Inflammatory macrophage treated with lipopolysaccharide for 4 hours (primary cell): ENCODE results near the gene DHX32.
A peak's percentile ranks its signal among the peaks of the same experiment; 100 is the strongest.
"Not testable (repeated sequence)": the region's sequence is repeated elsewhere in the genome, so short reads cannot be mapped to it uniquely, and the experiment has no call there.

Experiments
- DNase-seq: peaks from one replicate; pipeline ENCODE4 v3.0.0-alpha.2; 2020

Gene DHX32, protein sequence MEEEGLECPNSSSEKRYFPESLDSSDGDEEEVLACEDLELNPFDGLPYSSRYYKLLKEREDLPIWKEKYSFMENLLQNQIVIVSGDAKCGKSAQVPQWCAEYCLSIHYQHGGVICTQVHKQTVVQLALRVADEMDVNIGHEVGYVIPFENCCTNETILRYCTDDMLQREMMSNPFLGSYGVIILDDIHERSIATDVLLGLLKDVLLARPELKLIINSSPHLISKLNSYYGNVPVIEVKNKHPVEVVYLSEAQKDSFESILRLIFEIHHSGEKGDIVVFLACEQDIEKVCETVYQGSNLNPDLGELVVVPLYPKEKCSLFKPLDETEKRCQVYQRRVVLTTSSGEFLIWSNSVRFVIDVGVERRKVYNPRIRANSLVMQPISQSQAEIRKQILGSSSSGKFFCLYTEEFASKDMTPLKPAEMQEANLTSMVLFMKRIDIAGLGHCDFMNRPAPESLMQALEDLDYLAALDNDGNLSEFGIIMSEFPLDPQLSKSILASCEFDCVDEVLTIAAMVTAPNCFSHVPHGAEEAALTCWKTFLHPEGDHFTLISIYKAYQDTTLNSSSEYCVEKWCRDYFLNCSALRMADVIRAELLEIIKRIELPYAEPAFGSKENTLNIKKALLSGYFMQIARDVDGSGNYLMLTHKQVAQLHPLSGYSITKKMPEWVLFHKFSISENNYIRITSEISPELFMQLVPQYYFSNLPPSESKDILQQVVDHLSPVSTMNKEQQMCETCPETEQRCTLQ

GRCh38 chr10:125881192-125881591 lies at the start of gene DHX32:
Gene DHX32 (minus strand): TSS chr10:125881292. CDS start chr10:125880824, 468 bp downstream.
- DNase-seq = no peak

DNA sequence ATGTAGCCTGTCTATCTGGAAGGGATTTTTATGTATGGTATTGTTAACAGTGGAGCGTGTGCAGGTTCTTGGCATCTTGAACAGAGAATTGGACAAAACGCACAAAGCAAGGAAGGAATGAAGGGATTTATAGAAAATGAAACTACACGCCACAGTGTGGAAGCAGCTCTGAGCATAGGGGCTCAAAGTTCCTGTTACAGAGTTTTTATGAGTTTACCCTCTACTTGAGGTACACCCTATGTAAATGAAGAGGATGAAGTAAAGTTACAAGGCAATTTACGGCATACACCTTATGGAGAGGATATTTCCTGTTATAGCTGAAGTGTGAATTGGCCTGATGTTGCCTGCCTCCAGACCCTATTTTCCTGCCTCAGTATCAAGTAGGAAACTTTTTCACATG lies 48.5 kb upstream of the DHX32 start:
- no peak for DNase-seq

- DNase-seq = no peak
Observed at GRCh38 chr10:125928928-125929585, 48.0 kb upstream of the DHX32 start.

DNA sequence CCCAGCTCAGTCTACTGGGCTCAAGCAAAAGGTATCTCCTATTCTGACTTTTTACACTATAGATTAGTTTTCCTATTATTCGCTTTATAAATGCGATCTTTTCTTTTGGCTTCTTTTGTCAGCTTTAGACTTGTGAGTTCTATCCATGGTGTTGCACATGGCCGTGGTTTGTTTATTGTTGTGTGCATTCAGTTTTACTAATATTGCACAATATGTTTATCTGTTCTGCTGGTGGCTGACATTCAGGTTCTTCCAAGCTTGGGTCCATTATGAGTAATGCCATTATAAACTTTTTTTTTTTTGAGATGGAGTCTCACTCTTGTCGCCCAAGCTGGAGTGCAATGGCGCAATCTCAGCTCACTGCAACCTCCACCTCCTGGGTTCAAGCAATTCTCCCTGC lies 46.2 kb upstream of the DHX32 start:
- not testable (repeated sequence) for DNase-seq

DNA sequence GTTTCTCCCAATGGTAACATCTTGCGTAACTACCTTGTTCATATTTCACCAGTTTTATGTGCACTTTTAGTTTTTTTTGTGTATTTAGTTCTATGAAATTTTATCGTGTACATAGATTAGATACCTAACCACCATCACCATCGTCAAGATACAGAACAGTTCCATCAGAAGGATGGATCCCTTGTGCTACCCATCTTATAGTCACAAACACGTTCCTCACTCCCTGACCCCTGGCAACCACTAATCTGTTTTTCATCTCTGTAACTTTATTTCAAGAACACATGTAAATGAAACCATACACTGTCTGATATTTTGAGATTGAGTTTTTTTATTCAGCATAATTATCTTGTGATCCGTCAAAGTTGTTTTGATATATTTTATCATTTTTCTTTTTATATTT lies 45.2 kb upstream of the DHX32 start:
- no peak for DNase-seq

DNA sequence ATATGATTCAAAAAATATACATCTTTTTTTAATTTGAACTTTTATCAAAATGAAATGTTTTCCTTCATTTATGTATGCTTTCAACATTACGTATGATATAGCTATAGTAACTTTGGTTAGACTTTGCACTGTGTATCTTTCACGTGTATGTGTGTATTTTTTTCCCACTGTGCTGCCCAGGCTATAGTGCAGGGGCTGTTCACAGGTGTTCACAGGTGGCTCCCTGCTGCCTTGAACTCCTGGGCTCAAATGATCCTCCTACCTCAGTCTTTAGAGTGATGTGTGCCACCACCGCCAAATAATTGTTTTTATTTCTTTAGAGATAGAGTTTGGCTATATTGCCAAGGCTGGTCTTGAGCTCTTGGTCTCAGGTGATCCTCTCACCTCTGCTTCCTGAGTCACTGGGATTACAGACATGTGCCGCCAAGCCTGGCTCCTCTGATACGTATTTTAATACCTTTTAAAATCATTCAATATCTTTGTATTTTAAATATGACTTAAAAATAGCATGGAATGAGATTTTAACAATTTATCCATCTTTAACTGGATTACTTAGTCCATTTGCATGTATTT lies 44.3 kb upstream of the DHX32 start:
- no peak for DNase-seq

- not testable (repeated sequence) for DNase-seq
Observed at GRCh38 chr10:125921643-125922306, 40.7 kb upstream of the DHX32 start.

- not testable (repeated sequence) for DNase-seq
Observed at GRCh38 chr10:125917704-125918361, 36.7 kb upstream of the DHX32 start.

GRCh38 chr10:125916977-125917376 lies 35.9 kb upstream of the DHX32 start:
- DNase-seq = no peak

- not testable (repeated sequence) for DNase-seq
Observed at GRCh38 chr10:125913277-125913676, 32.2 kb upstream of the DHX32 start.

DNA sequence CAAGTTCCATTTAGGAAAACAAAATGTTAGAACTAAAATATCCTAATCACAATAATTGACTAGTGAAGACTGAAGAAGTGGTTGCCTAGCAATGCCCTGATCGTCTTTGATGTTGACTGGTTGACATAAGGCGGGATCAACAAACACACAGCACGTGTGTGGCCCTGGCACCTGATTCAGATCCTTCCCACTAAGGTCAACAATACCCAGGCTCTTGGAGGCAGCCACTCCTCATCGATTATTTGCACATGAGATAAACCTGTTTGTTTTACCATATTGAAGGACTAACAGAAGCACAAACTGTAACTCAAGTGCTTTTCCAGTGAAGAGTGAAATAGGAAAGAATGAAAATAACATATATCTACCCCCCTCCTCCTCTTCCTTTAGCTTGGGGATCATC lies 30.9 kb upstream of the DHX32 start:
- no peak for DNase-seq

GRCh38 chr10:125911145-125911544 lies 30.1 kb upstream of the DHX32 start:
- no peak for DNase-seq

GRCh38 chr10:125909491-125909890 lies 28.4 kb upstream of the DHX32 start:
- not testable (repeated sequence) for DNase-seq

- not testable (repeated sequence) for DNase-seq
Observed at GRCh38 chr10:125908813-125909212, 27.7 kb upstream of the DHX32 start.

DNA sequence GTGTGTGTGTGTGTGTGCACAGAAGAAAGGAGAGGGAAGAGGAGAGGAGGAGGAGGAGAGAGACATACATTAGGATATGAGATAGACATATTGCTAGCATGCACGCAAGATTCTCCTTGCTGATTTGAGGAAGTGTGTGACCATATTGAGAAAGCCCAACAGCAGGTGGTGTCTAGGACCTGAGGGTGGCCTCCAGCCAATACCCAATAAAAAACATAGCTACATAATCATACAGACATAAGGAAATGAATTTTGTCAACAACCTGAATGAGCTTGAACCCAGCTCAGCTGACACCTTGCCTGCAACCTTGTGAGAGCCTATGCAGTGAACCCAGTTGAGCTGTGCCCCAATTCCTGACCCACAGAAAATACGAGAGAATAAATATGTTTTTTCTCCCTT lies 26.5 kb upstream of the DHX32 start:
- not testable (repeated sequence) for DNase-seq

DNA sequence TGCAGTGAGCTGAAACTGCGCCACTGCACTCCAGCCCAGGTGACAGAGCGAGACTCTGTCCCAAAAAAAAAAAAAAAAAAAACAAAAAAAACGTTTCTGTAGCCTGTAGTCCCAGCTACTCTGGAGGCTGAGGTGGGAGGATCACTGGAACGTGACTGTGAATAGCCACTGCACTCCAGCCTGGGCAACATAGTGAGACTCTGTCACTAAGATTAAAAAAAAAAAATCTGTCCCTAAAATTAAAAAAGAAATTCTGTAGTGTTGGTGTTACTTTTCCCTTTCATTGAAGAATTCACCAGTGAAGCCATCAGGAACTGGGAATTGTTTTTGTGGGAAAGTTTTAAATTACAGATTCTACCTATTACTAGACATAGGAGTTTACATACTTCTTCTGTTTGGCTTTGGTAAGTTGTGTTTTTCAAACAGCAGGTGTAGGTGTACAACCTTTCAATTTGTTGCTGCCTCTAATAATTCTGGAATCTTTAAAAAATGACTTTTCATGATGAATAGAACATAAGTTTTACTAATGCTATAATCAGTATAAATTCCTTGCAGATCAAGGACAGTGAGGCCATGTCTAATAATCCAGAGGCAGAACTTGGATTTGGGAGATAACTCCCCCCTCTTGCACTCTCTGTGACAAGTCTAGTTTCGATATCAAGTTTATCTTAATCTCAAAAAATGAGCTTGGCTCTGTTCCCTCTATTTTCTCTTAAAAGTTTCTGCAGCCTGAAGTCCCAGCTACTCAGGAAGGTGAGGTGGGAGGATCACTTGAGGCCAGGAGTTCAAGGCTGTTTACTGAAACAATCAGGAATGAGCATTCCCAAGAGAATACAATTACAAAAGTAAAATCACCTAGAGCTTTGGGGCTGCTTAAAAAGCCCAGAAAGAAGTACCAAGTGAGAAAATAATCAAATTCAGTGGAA lies 24.2 kb upstream of the DHX32 start:
- not testable (repeated sequence) for DNase-seq

DNA sequence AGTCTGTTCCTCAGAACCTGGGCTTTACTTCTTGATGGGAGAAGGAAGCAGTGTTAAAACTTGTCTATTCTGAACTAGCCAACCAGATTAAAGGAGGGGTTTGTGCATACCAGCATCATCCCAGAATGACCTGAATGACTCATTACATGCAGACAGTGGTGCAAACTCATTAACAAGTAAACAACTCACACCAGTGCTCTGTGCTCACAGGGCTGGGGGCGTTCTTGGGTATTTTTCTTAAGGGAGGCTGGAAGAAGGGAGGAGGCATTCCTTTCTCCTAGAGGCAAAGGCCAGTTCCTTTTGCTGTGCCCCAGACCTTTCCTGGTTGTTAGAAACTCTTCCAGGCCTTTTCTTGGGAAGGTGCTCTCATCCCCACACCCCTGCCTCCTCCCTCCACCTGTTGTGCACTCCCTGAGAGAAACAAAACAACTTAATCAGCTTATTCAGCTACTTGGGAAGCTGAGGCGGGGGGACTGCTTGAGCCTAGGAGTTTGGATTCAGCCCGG lies 22.1 kb upstream of the DHX32 start:
- not testable (repeated sequence) for DNase-seq

DNA sequence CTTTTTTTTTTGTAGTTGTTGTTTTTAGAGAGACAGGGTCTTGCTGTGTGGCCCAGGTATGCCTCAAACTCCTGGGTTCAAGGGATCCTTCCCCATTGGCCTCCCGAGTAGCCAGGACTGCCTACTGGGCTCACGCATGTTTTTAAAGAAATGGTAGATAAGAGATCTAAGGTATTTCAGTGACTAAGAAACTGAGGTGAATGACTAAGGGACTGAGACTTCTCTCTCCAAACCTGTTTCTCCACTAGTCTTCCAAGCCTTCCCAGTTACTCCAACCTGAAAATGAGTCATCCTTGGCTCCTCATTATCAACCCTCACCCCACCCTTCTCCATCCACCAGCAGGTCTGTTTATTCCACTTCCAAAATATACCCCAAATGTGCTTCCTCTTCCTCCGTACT lies 19.9 kb upstream of the DHX32 start:
- DNase-seq = not testable (repeated sequence)

GRCh38 chr10:125897317-125897716 lies 16.2 kb upstream of the DHX32 start:
- DNase-seq = not testable (repeated sequence)

- DNase-seq = peak; percentile 89
Observed at GRCh38 chr10:125896088-125896934, 15.2 kb upstream of the DHX32 start, which contains the start of gene FANK1. Gene FANK1 (plus strand): TSS chr10:125896564. CDS start chr10:125896643, 79 bp downstream.
